Sigmoid colon (tissue), 4 donors: ENCODE data around the gene SYT9.

Source experiments
- POLR2A ChIP-seq, 2 donors: fragments of 450-650 bp; IDR thresholded peaks; one replicate each; pipeline ENCODE4 v1.6.1; 2016; ENCODE audit warnings: antibody characterized with exemption in 2 of 2, mild to moderate bottlenecking in 2 of 2, moderate library complexity in 2 of 2
- POLR2AphosphoS5 ChIP-seq, 4 donors: sonication (generic); formaldehyde crosslinking; IDR thresholded peaks; one replicate each; pipeline ENCODE4 v1.6.1; 2017; ENCODE audit warnings: antibody characterized with exemption in 4 of 4
- TF ChIP-seq, protein P1 (sequence below), 4 experiments: fragments of 450-650 bp in 3 of 4; fragments of 200-600 bp in 1 of 4; IDR thresholded peaks; one replicate each; pipeline ENCODE4 v1.5.1; 2016 to 2019; ENCODE audit warnings: antibody characterized with exemption in 4 of 4, mild to moderate bottlenecking in 3 of 4, moderate library complexity in 2 of 4

DNA sequence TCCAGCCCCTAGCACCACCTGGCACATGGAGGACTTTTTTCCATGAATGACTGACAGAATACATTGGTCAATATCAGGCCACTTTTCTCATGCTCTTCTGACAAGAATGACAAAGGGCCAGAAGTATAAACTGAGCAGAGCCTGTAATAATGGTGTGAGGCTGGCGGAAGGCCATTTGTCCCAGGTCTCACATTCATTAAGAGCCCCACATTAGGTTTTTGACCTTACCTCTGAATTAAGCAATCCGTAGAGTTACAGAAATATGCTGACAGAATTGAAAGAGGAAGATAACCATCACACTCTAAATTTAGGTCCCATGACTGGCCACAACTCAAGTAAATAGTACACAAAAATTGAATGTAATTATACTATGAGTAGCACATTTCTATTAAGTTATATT lies 55.2 kb downstream of the SYT9 start:
- TF ChIP-seq POLR2A (IDR thresholded peaks at IDR 0.05), result no peak
- TF ChIP-seq, protein P1, sequence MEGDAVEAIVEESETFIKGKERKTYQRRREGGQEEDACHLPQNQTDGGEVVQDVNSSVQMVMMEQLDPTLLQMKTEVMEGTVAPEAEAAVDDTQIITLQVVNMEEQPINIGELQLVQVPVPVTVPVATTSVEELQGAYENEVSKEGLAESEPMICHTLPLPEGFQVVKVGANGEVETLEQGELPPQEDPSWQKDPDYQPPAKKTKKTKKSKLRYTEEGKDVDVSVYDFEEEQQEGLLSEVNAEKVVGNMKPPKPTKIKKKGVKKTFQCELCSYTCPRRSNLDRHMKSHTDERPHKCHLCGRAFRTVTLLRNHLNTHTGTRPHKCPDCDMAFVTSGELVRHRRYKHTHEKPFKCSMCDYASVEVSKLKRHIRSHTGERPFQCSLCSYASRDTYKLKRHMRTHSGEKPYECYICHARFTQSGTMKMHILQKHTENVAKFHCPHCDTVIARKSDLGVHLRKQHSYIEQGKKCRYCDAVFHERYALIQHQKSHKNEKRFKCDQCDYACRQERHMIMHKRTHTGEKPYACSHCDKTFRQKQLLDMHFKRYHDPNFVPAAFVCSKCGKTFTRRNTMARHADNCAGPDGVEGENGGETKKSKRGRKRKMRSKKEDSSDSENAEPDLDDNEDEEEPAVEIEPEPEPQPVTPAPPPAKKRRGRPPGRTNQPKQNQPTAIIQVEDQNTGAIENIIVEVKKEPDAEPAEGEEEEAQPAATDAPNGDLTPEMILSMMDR (IDR thresholded peaks at IDR 0.05), result no peak
- no peak for TF ChIP-seq POLR2AphosphoS5 (IDR thresholded peaks at IDR 0.05)
